ENCODE data around the gene PAGE2B. TPM values are rescaled to one million over a fixed set of nuclear protein-coding genes. Genes with fewer than 3 reads are reported as not detected.
"Not testable (repeated sequence)": the region's sequence is repeated elsewhere in the genome, so short reads cannot be mapped to it uniquely, and the experiment has no call there.

Gene PAGE2B
- total RNA-seq, 2 experiments from 2014 or later: 0.68 TPM; not detected in 1

GRCh38 chrX:55109306-55109705, 34.5 kb downstream of the PAGE2B start:
- Mint-ChIP-seq H3K36me3 (ENCODE audit: low read depth) (no peaks in the 10 kb centered on the region), H3K9me3 (no peaks in the 10 kb centered on the region), H3K27me3 (no peaks in the 10 kb centered on the region), H3K27ac (no peak overlapping the region), H3K4me3 (no peak overlapping the region), H3K4me1 (ENCODE audit: low read depth) (no peaks in the 10 kb centered on the region)
- CTCF ChIA-PET: no interaction called here
- no peak for TF ChIP-seq CTCF (IDR thresholded peaks at IDR 0.05)
- no peak for ATAC-seq
- DNase-seq: no peak
- intact Hi-C loops (cut with micrococcal nuclease): no loop called here
- POLR2A ChIA-PET: no interaction called here

GRCh38 chrX:55111578-55112254, 36.9 kb downstream of the PAGE2B start:
- intact Hi-C loops (cut with micrococcal nuclease): no loop called here
- ATAC-seq: no peak
- POLR2A ChIA-PET: no interaction called here
- TF ChIP-seq CTCF (IDR thresholded peaks at IDR 0.05): no peak
- H3K27ac Mint-ChIP-seq: no peak overlapping the region
- CTCF ChIA-PET: interaction anchor here (0.7 kb wide), 1 partner anchor 408 kb away, joined by 3 read pairs; no protein-coding TSS in a partner anchor
- no peak overlapping the region for H3K4me3 Mint-ChIP-seq
- no peaks in the 10 kb centered on the region for H3K9me3 Mint-ChIP-seq
- H3K4me1 Mint-ChIP-seq (ENCODE audit: low read depth): no peaks in the 10 kb centered on the region
- no peaks in the 10 kb centered on the region for H3K36me3 Mint-ChIP-seq (ENCODE audit: low read depth)
- no peak for DNase-seq
- no peaks in the 10 kb centered on the region for H3K27me3 Mint-ChIP-seq

- H3K4me3 Mint-ChIP-seq; H3K27ac Mint-ChIP-seq; H3K36me3 Mint-ChIP-seq (ENCODE audit: low read depth); CTCF ChIA-PET; ATAC-seq; intact Hi-C loops (cut with micrococcal nuclease); POLR2A ChIA-PET; H3K27me3 Mint-ChIP-seq; DNase-seq; H3K9me3 Mint-ChIP-seq: not testable (repeated sequence)
- peaks cover 17% of the 10 kb centered on the region for H3K4me1 Mint-ChIP-seq (ENCODE audit: low read depth)
Observed at GRCh38 chrX:55116589-55116988, 41.8 kb downstream of the PAGE2B start.

GRCh38 chrX:55118574-55118973, 43.7 kb downstream of the PAGE2B start:
- DNase-seq: no peak
- intact Hi-C loops (cut with micrococcal nuclease): no loop called here

GRCh38 chrX:55119271-55119670, 44.4 kb downstream of the PAGE2B start:
- DNase-seq (no peak), ATAC-seq (no peak)
- no peak for TF ChIP-seq CTCF (IDR thresholded peaks at IDR 0.05)
- POLR2A ChIA-PET: no interaction called here
- Mint-ChIP-seq H3K4me3 (no peak overlapping the region), H3K9me3 (no peaks in the 10 kb centered on the region), H3K27ac (no peak overlapping the region), H3K27me3 (peaks cover 2% of the 10 kb centered on the region), H3K36me3 (ENCODE audit: low read depth) (no peaks in the 10 kb centered on the region), H3K4me1 (ENCODE audit: low read depth) (peaks cover 17% of the 10 kb centered on the region)
- CTCF ChIA-PET: no interaction called here
- intact Hi-C loops (cut with micrococcal nuclease): no loop called here

More at GRCh38 chrX:55118574-55118973, 43.7 kb downstream of the PAGE2B start:
- H3K4me1 Mint-ChIP-seq (ENCODE audit: low read depth): peaks cover 17% of the 10 kb centered on the region
- ATAC-seq: no peak
- TF ChIP-seq CTCF (IDR thresholded peaks at IDR 0.05): no peak
- ChIA-PET CTCF (no interaction called here), POLR2A (no interaction called here)
- H3K36me3 Mint-ChIP-seq (ENCODE audit: low read depth): no peaks in the 10 kb centered on the region
- H3K27ac Mint-ChIP-seq: no peak overlapping the region
- H3K4me3 Mint-ChIP-seq: no peak overlapping the region
- no peaks in the 10 kb centered on the region for H3K27me3 Mint-ChIP-seq
- no peaks in the 10 kb centered on the region for H3K9me3 Mint-ChIP-seq
